Epidermal melanocyte (primary cell): ENCODE results near the gene SMC1B.

Experiments used
- DNase-seq: peaks from one replicate; pipeline ENCODE4 v3.0.0; 2011; ENCODE audit warnings: low spot score; ENCODE audit not compliant: insufficient read length

Gene SMC1B

GRCh38 chr22:45321827-45322226, 91.6 kb downstream of the SMC1B start:
- DNase-seq: no peak

GRCh38 chr22:45320357-45320976, 92.9 kb downstream of the SMC1B start:
- DNase-seq: no peak

- DNase-seq: no peak
Measured at GRCh38 chr22:45319324-45319685, 94.1 kb downstream of the SMC1B start.

GRCh38 chr22:45318558-45319323, 94.7 kb downstream of the SMC1B start:
- DNase-seq: no peak

GRCh38 chr22:45318168-45318557, 95.2 kb downstream of the SMC1B start:
- peak; percentile 59 for DNase-seq

- DNase-seq: no peak
Measured at GRCh38 chr22:45317551-45318167, 95.7 kb downstream of the SMC1B start.

- no peak for DNase-seq
Measured at GRCh38 chr22:45316796-45317526, 96.4 kb downstream of the SMC1B start.

- no peak for DNase-seq
Measured at GRCh38 chr22:45314786-45315185, 98.6 kb downstream of the SMC1B start.

- no peak for DNase-seq
Measured at GRCh38 chr22:45314054-45314721, 99.2 kb downstream of the SMC1B start.

- DNase-seq: no peak
Measured at GRCh38 chr22:45312856-45313255, 100.5 kb downstream of the SMC1B start.

GRCh38 chr22:45312415-45312814, 101.0 kb downstream of the SMC1B start:
- no peak for DNase-seq

- DNase-seq: no peak
Measured at GRCh38 chr22:45310977-45311531, 102.3 kb downstream of the SMC1B start.

GRCh38 chr22:45310331-45310976, 102.9 kb downstream of the SMC1B start:
- no peak for DNase-seq

GRCh38 chr22:45309422-45310227, 103.8 kb downstream of the SMC1B start, which contains the start of gene FAM118A:
Gene FAM118A, plus strand, starts transcription at chr22:45309934. Its CDS starts 12,446 bp downstream, at chr22:45322380.
- peak; percentile 79 for DNase-seq

GRCh38 chr22:45308957-45309421, 104.4 kb downstream of the SMC1B start:
- DNase-seq: no peak

- DNase-seq: no peak
Measured at GRCh38 chr22:45308391-45308956, 104.9 kb downstream of the SMC1B start.

- DNase-seq: no peak
Measured at GRCh38 chr22:45306139-45306538, 107.3 kb downstream of the SMC1B start.

GRCh38 chr22:45305456-45306075, 107.8 kb downstream of the SMC1B start:
- no peak for DNase-seq

GRCh38 chr22:45304971-45305370, 108.4 kb downstream of the SMC1B start:
- DNase-seq: no peak
